BLaER1 (cell line): ENCODE data around the gene SORT1.
A peak's percentile ranks its signal among the peaks of the same experiment; 100 is the strongest.

Experiments used
- H3K27ac ChIP-seq: shearing (Covaris generic); formaldehyde crosslinking; 2 replicates; pipeline ENCODE4 v1.8.1; 2022
- H3K27me3 ChIP-seq: shearing (Covaris generic); formaldehyde crosslinking; 2 replicates; pipeline ENCODE4 v1.8.1; 2022
- H3K36me3 ChIP-seq: shearing (Covaris generic); formaldehyde crosslinking; 2 replicates; pipeline ENCODE4 v1.8.1; 2022
- H3K4me1 ChIP-seq: shearing (Covaris generic); formaldehyde crosslinking; 2 replicates; pipeline ENCODE4 v1.8.1; 2022
- H3K4me2 ChIP-seq: shearing (Covaris generic); formaldehyde crosslinking; 2 replicates; pipeline ENCODE4 v1.8.1; 2022
- H3K4me3 ChIP-seq: shearing (Covaris generic); formaldehyde crosslinking; 2 replicates; pipeline ENCODE4 v1.8.1; 2022
- H3K9ac ChIP-seq: shearing (Covaris generic); formaldehyde crosslinking; 2 replicates; pipeline ENCODE4 v1.8.1; 2022
- H3K9me3 ChIP-seq: shearing (Covaris generic); formaldehyde crosslinking; 2 replicates; pipeline ENCODE4 v1.8.1; 2022
- H4K20me1 ChIP-seq: shearing (Covaris generic); formaldehyde crosslinking; 2 replicates; pipeline ENCODE4 v1.8.1; 2022
- Cebpa-rat ChIP-seq: shearing (Covaris generic); IDR thresholded peaks from 2 replicates; pipeline ENCODE4 v1.8.1; 2022

Gene SORT1

GRCh38 chr1:109304226-109304920, 93.3 kb downstream of the SORT1 start:
- H3K4me3 ChIP-seq: no peak overlapping the region
- H3K36me3 ChIP-seq: no peaks in the 10 kb centered on the region
- H3K27me3 ChIP-seq: no peaks in the 10 kb centered on the region
- no peaks in the 10 kb centered on the region for H3K9me3 ChIP-seq
- TF ChIP-seq Cebpa-rat: no peak
- no peak overlapping the region for H3K4me2 ChIP-seq
- H3K4me1 ChIP-seq: peaks cover 30% of the 10 kb centered on the region
- H3K9ac ChIP-seq: no peak overlapping the region
- H4K20me1 ChIP-seq: no peaks in the 10 kb centered on the region
- no peak overlapping the region for H3K27ac ChIP-seq

GRCh38 chr1:109301874-109302273, 95.8 kb downstream of the SORT1 start:
- no peaks in the 10 kb centered on the region for H3K27me3 ChIP-seq
- no peaks in the 10 kb centered on the region for H3K9me3 ChIP-seq
- no peak overlapping the region for H3K27ac ChIP-seq
- no peak overlapping the region for H3K4me3 ChIP-seq
- H3K36me3 ChIP-seq: no peaks in the 10 kb centered on the region
- no peak overlapping the region for H3K4me2 ChIP-seq
- no peaks in the 10 kb centered on the region for H4K20me1 ChIP-seq
- TF ChIP-seq Cebpa-rat: no peak
- peaks cover 13% of the 10 kb centered on the region for H3K4me1 ChIP-seq
- H3K9ac ChIP-seq: no peak overlapping the region

GRCh38 chr1:109300650-109301151, 97.0 kb downstream of the SORT1 start:
- Histone ChIP-seq H3K4me2 (no peak overlapping the region), H3K9ac (no peak overlapping the region), H3K27ac (no peak overlapping the region), H3K4me3 (no peak overlapping the region), H3K9me3 (no peaks in the 10 kb centered on the region), H3K4me1 (peaks cover 1% of the 10 kb centered on the region), H4K20me1 (no peaks in the 10 kb centered on the region), H3K27me3 (no peaks in the 10 kb centered on the region), H3K36me3 (no peaks in the 10 kb centered on the region)
- TF ChIP-seq Cebpa-rat: no peak

- Histone ChIP-seq H3K27ac (no peak overlapping the region), H3K4me2 (no peak overlapping the region), H3K36me3 (no peaks in the 10 kb centered on the region), H3K4me1 (peaks cover 6% of the 10 kb centered on the region), H3K9me3 (no peaks in the 10 kb centered on the region), H3K4me3 (no peak overlapping the region), H4K20me1 (no peaks in the 10 kb centered on the region), H3K9ac (no peak overlapping the region), H3K27me3 (no peaks in the 10 kb centered on the region)
- TF ChIP-seq Cebpa-rat: no peak
Measured at GRCh38 chr1:109299558-109300343, 98.0 kb downstream of the SORT1 start.

- no peak overlapping the region for H3K4me2 ChIP-seq
- H3K27ac ChIP-seq: no peak overlapping the region
- no peak overlapping the region for H3K9ac ChIP-seq
- H3K9me3 ChIP-seq: no peaks in the 10 kb centered on the region
- peaks cover 10% of the 10 kb centered on the region for H3K4me1 ChIP-seq
- TF ChIP-seq Cebpa-rat: no peak
- no peaks in the 10 kb centered on the region for H4K20me1 ChIP-seq
- no peaks in the 10 kb centered on the region for H3K36me3 ChIP-seq
- no peak overlapping the region for H3K4me3 ChIP-seq
- no peaks in the 10 kb centered on the region for H3K27me3 ChIP-seq
Measured at GRCh38 chr1:109298666-109299557, 98.8 kb downstream of the SORT1 start.

GRCh38 chr1:109296782-109297181, 100.9 kb downstream of the SORT1 start:
- Histone ChIP-seq H4K20me1 (no peaks in the 10 kb centered on the region), H3K27ac (no peak overlapping the region), H3K4me2 (no peak overlapping the region), H3K36me3 (no peaks in the 10 kb centered on the region), H3K4me3 (no peak overlapping the region), H3K4me1 (peaks cover 10% of the 10 kb centered on the region), H3K27me3 (no peaks in the 10 kb centered on the region), H3K9me3 (no peaks in the 10 kb centered on the region), H3K9ac (no peak overlapping the region)
- no peak for TF ChIP-seq Cebpa-rat

- Histone ChIP-seq H3K4me1 (peaks cover 10% of the 10 kb centered on the region), H3K27me3 (no peaks in the 10 kb centered on the region), H3K9ac (no peak overlapping the region), H3K4me3 (no peak overlapping the region), H3K9me3 (no peaks in the 10 kb centered on the region), H3K4me2 (no peak overlapping the region), H4K20me1 (no peaks in the 10 kb centered on the region), H3K27ac (no peak overlapping the region), H3K36me3 (no peaks in the 10 kb centered on the region)
- TF ChIP-seq Cebpa-rat: no peak
Measured at GRCh38 chr1:109295712-109296415, 101.9 kb downstream of the SORT1 start.

- TF ChIP-seq Cebpa-rat: no peak
- H3K9me3 ChIP-seq: no peaks in the 10 kb centered on the region
- no peak overlapping the region for H3K27ac ChIP-seq
- H3K4me2 ChIP-seq: peak overlapping the region; percentile 46
- no peaks in the 10 kb centered on the region for H4K20me1 ChIP-seq
- H3K4me1 ChIP-seq: peaks cover 10% of the 10 kb centered on the region
- H3K36me3 ChIP-seq: no peaks in the 10 kb centered on the region
- H3K27me3 ChIP-seq: no peaks in the 10 kb centered on the region
- no peak overlapping the region for H3K9ac ChIP-seq
- H3K4me3 ChIP-seq: no peak overlapping the region
Measured at GRCh38 chr1:109294481-109294880, 103.2 kb downstream of the SORT1 start.

- no peaks in the 10 kb centered on the region for H3K9me3 ChIP-seq
- H3K4me3 ChIP-seq: no peak overlapping the region
- H3K27me3 ChIP-seq: no peaks in the 10 kb centered on the region
- peaks cover 10% of the 10 kb centered on the region for H3K4me1 ChIP-seq
- no peak overlapping the region for H3K4me2 ChIP-seq
- H4K20me1 ChIP-seq: no peaks in the 10 kb centered on the region
- H3K9ac ChIP-seq: no peak overlapping the region
- no peaks in the 10 kb centered on the region for H3K36me3 ChIP-seq
- no peak for TF ChIP-seq Cebpa-rat
- H3K27ac ChIP-seq: no peak overlapping the region
Measured at GRCh38 chr1:109293026-109293425, 104.7 kb downstream of the SORT1 start.
